Thoracic aorta (tissue), 2 donors: ENCODE data around the gene TK2. TPM values are rescaled to one million over a fixed set of nuclear protein-coding genes. Genes with fewer than 3 reads are reported as not detected.

Source experiments
- ATAC-seq: fragments of 150-250 bp; one replicate; pipeline ENCODE4 v1.8.0; 2017; ENCODE audit warnings: low read depth; ENCODE audit not compliant: insufficient number of reproducible peaks, low FRiP score
- DNase-seq: peaks from one replicate; pipeline ENCODE4 v3.0.0-alpha.2; 2020; ENCODE audit warnings: low spot score
- H3K27ac ChIP-seq, 2 donors: fragments of 200-600 bp; sonication (generic); 1 replicate in 1 of 2; 2 replicates in 1 of 2; pipeline ENCODE4 v1.5.1; 2016; ENCODE audit warnings: mild to moderate bottlenecking in 2 of 2, moderate library complexity in 2 of 2
- H3K27me3 ChIP-seq: fragments of 200-600 bp; sonication (generic); replicated peaks from 2 replicates; pipeline ENCODE4 v1.6.0; 2016; ENCODE audit warnings: mild to moderate bottlenecking; ENCODE audit not compliant: insufficient read depth
- H3K36me3 ChIP-seq: fragments of 200-600 bp; sonication (generic); one replicate; pipeline ENCODE4 v1.5.1; 2016
- H3K4me1 ChIP-seq, 2 donors: fragments of 200-600 bp; sonication (generic); 1 replicate in 1 of 2; 2 replicates in 1 of 2; pipeline versions ENCODE4 v1.5.1 to v1.6.0; 2016; ENCODE audit warnings: low read depth in 2 of 2, mild to moderate bottlenecking in 1 of 2; ENCODE audit not compliant: control insufficient read depth in 1 of 2
- H3K4me3 ChIP-seq: fragments of 200-600 bp; sonication (generic); 2 replicates; pipeline ENCODE4 v1.5.1; 2016; ENCODE audit warnings: mild to moderate bottlenecking
- H3K9me3 ChIP-seq: fragments of 200-600 bp; sonication (generic); 2 replicates; pipeline ENCODE4 v1.5.1; 2016
- total RNA-seq, 2 donors: library from RNA; depleted of rRNA; stranded (reverse); fragments of >200 nt; gene quantifications; one replicate each; pipeline versions ENCODE4 v1.1.0 to v1.2.3, GENCODE V29; 2016
- TF ChIP-seq, protein P1 (sequence below): fragments of 200-600 bp; sonication (generic); IDR thresholded peaks from one replicate; pipeline ENCODE4 v1.5.1; 2019; ENCODE audit warnings: antibody characterized with exemption

Gene TK2
- total RNA-seq, 2 donors from 2014 or later: 41.7 to 55.5 TPM

- no peak for ATAC-seq
- no peaks in the 10 kb centered on the region for H3K9me3 ChIP-seq
- TF ChIP-seq, protein P1, sequence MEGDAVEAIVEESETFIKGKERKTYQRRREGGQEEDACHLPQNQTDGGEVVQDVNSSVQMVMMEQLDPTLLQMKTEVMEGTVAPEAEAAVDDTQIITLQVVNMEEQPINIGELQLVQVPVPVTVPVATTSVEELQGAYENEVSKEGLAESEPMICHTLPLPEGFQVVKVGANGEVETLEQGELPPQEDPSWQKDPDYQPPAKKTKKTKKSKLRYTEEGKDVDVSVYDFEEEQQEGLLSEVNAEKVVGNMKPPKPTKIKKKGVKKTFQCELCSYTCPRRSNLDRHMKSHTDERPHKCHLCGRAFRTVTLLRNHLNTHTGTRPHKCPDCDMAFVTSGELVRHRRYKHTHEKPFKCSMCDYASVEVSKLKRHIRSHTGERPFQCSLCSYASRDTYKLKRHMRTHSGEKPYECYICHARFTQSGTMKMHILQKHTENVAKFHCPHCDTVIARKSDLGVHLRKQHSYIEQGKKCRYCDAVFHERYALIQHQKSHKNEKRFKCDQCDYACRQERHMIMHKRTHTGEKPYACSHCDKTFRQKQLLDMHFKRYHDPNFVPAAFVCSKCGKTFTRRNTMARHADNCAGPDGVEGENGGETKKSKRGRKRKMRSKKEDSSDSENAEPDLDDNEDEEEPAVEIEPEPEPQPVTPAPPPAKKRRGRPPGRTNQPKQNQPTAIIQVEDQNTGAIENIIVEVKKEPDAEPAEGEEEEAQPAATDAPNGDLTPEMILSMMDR: no peak
Observed at GRCh38 chr16:66494916-66495315, 55.0 kb downstream of the TK2 start.

DNA sequence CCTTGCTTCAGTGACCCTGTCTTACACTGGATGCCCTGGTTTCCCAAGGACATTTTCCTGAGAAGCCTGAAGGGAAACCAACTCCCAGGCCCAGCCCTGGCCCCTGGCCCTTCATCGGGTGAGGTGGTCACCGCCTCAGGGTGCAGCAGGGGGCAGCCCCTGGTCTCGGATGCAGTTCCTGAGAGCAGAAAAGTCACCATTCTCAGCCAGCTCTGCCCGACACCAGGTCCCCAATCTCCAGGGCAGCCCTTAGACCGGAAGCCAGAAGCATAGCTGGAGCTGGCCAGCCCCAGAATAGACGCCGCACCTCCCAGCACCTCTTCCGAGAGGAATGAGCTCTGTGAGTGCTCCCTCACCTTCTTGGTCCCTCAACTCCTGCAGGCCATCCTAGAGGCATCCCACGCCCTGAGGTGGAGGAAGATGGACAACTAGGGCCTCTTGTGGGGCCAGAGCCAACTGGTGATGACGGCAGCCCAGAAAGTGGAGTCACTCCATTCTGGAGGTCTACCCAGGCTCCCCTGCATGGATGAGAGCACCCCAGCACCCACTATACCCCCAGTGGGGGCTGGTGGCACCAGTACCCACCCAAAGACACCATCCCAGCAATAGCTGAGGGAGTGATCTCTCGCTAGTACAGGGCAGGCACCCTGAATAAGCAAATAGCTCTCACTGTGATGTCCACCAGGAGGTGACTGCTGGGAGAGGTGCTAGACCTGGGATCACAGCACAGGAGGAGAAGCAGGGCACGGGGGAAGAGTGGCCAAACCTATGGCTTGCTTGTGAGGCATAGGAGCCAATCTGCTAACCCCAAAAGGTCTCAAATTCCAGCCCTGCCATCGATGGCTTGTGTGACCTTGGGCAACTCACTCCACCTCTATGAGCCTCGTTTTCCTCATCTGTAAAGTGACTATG is 56.2 kb downstream of the TK2 start:
- TF ChIP-seq, protein P1: no peak
- no peak overlapping the region for H3K4me3 ChIP-seq
- H3K4me1 ChIP-seq: no peaks in the 10 kb centered on the region
- H3K36me3 ChIP-seq: peaks cover 3% of the 10 kb centered on the region
- ATAC-seq: no peak
- no peak for DNase-seq
- no peaks in the 10 kb centered on the region for H3K9me3 ChIP-seq
- no peaks in the 10 kb centered on the region for H3K27me3 ChIP-seq
- no peak overlapping the region for H3K27ac ChIP-seq

More at GRCh38 chr16:66494916-66495315, 55.0 kb downstream of the TK2 start:
- H3K36me3 ChIP-seq: peaks cover 3% of the 10 kb centered on the region
- no peak for DNase-seq
- H3K4me1 ChIP-seq: no peaks in the 10 kb centered on the region
- no peaks in the 10 kb centered on the region for H3K27me3 ChIP-seq
- H3K4me3 ChIP-seq: no peak overlapping the region
- no peak overlapping the region for H3K27ac ChIP-seq

GRCh38 chr16:66491716-66492064 is 58.2 kb downstream of the TK2 start:
- H3K27me3 ChIP-seq: no peaks in the 10 kb centered on the region
- H3K4me1 ChIP-seq: peaks cover 13 to 15% of the 10 kb centered on the region in 2 donors
- no peaks in the 10 kb centered on the region for H3K9me3 ChIP-seq
- ATAC-seq (no peak), DNase-seq (no peak)
- no peak overlapping the region for H3K4me3 ChIP-seq
- TF ChIP-seq, protein P1: no peak
- H3K27ac ChIP-seq: no peak overlapping the region
- peaks cover 3% of the 10 kb centered on the region for H3K36me3 ChIP-seq

DNA sequence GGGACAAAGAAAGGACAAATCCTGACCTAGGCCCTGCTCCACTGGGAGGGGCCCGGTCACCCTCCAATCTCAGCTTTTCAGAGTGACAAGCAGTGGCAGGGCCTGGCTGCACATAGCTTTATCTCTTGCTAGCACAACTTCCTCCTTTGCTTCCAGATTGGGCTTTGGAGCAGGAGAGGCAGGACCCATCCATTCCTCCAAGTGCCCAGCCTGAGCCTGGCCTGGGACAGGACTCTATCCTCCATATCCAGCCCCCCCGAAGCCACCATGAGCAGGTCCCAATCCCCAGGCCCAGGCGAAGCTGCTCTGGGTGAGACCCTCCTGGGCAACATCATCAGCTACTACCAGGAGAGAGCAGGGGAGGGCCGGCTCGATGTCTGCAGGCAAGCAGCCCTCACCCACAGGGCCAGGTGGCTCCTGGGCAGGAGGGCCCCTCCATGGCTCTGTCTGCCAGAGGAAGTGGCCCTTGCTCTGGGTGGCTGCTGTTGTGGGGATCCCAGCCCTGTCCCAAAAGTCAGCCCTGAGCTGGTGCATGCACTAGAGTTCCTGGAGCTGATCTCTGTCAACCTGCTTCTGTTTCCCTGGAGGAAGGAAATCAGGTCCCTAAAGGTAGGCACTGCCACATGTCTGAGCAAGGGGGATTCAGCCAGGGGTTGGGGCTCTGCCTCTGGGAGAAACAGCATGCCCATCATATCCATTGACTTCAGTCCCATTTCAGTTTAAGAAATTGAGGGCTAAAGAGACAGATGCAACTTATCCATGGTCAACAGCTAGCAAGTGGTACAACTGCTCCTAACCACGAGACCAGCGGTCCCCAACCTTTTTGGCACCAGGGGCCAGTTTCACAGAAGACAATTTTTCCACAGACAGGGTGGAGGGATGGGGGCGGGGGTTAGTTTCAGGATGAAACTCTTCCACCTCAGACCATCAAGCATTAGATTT is 58.9 kb downstream of the TK2 start:
- TF ChIP-seq, protein P1: no peak
- DNase-seq: no peak
- Histone ChIP-seq H3K4me3 (no peak overlapping the region), H3K27ac (no peak overlapping the region), H3K4me1 (peaks cover 17 to 21% of the 10 kb centered on the region in 2 donors), H3K36me3 (peaks cover 3% of the 10 kb centered on the region), H3K27me3 (no peaks in the 10 kb centered on the region), H3K9me3 (no peaks in the 10 kb centered on the region)
- ATAC-seq: no peak

DNA sequence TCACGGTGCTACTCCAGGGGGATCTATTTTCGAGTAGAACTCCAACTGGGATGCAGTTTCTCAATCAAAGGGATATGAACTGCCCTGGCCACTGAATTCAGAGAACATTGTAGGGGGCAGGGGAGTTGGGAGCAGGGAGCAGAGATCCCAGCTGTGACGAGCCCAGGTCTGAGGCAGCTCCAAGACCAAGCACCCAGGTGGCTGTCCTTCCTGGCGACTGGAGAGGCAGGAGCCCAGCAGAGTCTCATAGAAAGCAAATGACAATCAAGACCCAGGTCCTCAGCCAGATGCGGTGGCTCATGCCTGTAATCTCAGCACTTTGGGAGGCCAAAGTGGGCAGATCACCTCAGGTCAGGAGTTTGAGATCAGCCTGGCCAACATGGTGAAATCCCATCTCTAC is 60.1 kb downstream of the TK2 start:
- H3K27ac ChIP-seq: no peak overlapping the region
- ATAC-seq (no peak), DNase-seq (no peak)
- no peaks in the 10 kb centered on the region for H3K27me3 ChIP-seq
- H3K4me3 ChIP-seq: no peak overlapping the region
- peaks cover 3% of the 10 kb centered on the region for H3K36me3 ChIP-seq
- H3K9me3 ChIP-seq: no peaks in the 10 kb centered on the region
- H3K4me1 ChIP-seq: peaks cover 17 to 28% of the 10 kb centered on the region in 2 donors
- TF ChIP-seq, protein P1: no peak
